ENCODE measurements around the gene MYLK.

Gene MYLK

DNA sequence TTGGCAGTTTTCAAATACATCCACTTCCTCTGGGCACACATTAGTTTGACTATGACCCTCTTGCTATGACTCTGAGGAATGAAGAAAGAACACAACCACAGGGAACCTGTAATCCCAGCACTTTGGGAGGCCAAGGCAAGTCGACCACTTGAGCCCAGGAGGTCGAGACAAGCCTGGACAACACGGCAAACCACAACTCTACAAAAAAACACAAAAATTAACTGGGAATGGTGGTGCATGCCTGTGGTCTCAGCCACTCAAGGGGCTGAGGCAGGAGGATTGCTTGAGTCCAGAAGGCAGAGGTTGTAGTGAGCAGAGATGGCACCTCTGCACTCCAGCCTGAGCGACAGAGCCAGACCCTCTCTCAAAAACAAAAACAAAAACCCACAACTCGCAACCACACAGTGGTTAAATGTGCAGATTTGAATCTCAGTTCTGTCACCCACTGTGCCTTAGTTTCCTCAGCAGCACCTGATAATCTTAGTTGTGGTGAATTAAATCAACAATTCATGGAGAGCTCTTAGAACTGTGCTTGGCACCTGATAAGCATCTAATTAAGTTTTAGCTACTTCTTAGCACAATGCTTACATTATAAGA lies 65.7 kb downstream of the MYLK start:
- H3K27me3 ChIP-seq (ENCODE audit: low read depth, low read length): no peaks in the 10 kb centered on the region
- peaks cover 0 to 8% of the 10 kb centered on the region in 2 donors for H3K4me1 ChIP-seq (ENCODE audit: control insufficient read depth in 1 of 2, insufficient read depth in 2 of 2, low read length in 2 of 2)
- no peak overlapping the region for H3K4me3 ChIP-seq (ENCODE audit: low read depth in 1 of 2, low read length in 2 of 2)
- peaks cover 0 to 5% of the 10 kb centered on the region in 2 donors for H3K9me3 ChIP-seq (ENCODE audit: control insufficient read depth in 1 of 2, low read length in 2 of 2)
- H3K36me3 ChIP-seq (ENCODE audit: control insufficient read depth in 1 of 2, insufficient read depth in 2 of 2, low read length in 2 of 2): no peaks in the 10 kb centered on the region
- no peak overlapping the region for H3K27ac ChIP-seq (ENCODE audit: low read length)

GRCh38 chr3:123817413-123817812 lies 66.7 kb downstream of the MYLK start:
- Histone ChIP-seq H3K36me3 (ENCODE audit: control insufficient read depth in 1 of 2, insufficient read depth in 2 of 2, low read length in 2 of 2) (no peaks in the 10 kb centered on the region), H3K4me3 (ENCODE audit: low read depth in 1 of 2, low read length in 2 of 2) (no peak overlapping the region), H3K27ac (ENCODE audit: low read length) (no peak overlapping the region), H3K4me1 (ENCODE audit: control insufficient read depth in 1 of 2, insufficient read depth in 2 of 2, low read length in 2 of 2) (peaks cover 0 to 8% of the 10 kb centered on the region in 2 donors), H3K9me3 (ENCODE audit: control insufficient read depth in 1 of 2, low read length in 2 of 2) (peaks cover 0 to 4% of the 10 kb centered on the region in 2 donors), H3K27me3 (ENCODE audit: low read depth, low read length) (no peaks in the 10 kb centered on the region)

DNA sequence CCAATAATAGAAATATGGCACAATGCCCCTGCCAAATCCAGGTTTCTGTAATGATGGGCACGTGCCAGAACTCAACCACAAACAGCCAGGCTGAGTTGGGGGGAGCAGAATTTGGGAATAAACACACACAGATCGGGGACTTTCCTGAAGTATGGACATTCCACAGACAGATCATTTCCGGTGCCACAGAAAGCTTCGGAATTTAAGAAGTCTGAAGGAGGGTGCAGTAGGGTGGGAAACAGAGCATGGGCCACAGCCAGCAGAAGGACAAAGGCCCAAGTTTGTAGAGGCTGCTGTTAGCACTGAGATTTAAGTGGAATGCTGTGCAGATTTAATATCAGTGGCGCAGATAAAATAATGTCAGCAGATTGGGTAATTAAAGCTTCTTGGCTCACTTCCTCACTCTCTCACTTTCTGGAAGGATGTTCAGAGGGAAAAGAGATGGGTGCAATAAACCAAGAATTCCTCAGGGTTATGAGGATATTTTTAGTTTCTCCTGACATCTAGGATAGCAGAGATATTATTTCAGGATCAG lies 67.4 kb downstream of the MYLK start:
- Histone ChIP-seq H3K4me1 (ENCODE audit: control insufficient read depth in 1 of 2, insufficient read depth in 2 of 2, low read length in 2 of 2) (peaks cover 0 to 8% of the 10 kb centered on the region in 2 donors), H3K9me3 (ENCODE audit: control insufficient read depth in 1 of 2, low read length in 2 of 2) (no peaks in the 10 kb centered on the region), H3K36me3 (ENCODE audit: control insufficient read depth in 1 of 2, insufficient read depth in 2 of 2, low read length in 2 of 2) (no peaks in the 10 kb centered on the region), H3K4me3 (ENCODE audit: low read depth in 1 of 2, low read length in 2 of 2) (no peak overlapping the region), H3K27me3 (ENCODE audit: low read depth, low read length) (no peaks in the 10 kb centered on the region), H3K27ac (ENCODE audit: low read length) (no peak overlapping the region)

- Histone ChIP-seq H3K36me3 (ENCODE audit: control insufficient read depth in 1 of 2, insufficient read depth in 2 of 2, low read length in 2 of 2) (no peaks in the 10 kb centered on the region), H3K27me3 (ENCODE audit: low read depth, low read length) (no peaks in the 10 kb centered on the region), H3K4me1 (ENCODE audit: control insufficient read depth in 1 of 2, insufficient read depth in 2 of 2, low read length in 2 of 2) (peaks cover 0 to 8% of the 10 kb centered on the region in 2 donors), H3K4me3 (ENCODE audit: low read depth in 1 of 2, low read length in 2 of 2) (no peak overlapping the region), H3K27ac (ENCODE audit: low read length) (no peak overlapping the region), H3K9me3 (ENCODE audit: control insufficient read depth in 1 of 2, low read length in 2 of 2) (no peaks in the 10 kb centered on the region)
Measured at GRCh38 chr3:123815981-123816380, 68.2 kb downstream of the MYLK start.

- Histone ChIP-seq H3K27ac (ENCODE audit: low read length) (no peak overlapping the region), H3K4me1 (ENCODE audit: control insufficient read depth in 1 of 2, insufficient read depth in 2 of 2, low read length in 2 of 2) (peaks cover 0 to 8% of the 10 kb centered on the region in 2 donors), H3K36me3 (ENCODE audit: control insufficient read depth in 1 of 2, insufficient read depth in 2 of 2, low read length in 2 of 2) (no peaks in the 10 kb centered on the region), H3K9me3 (ENCODE audit: control insufficient read depth in 1 of 2, low read length in 2 of 2) (no peaks in the 10 kb centered on the region), H3K4me3 (ENCODE audit: low read depth in 1 of 2, low read length in 2 of 2) (no peak overlapping the region), H3K27me3 (ENCODE audit: low read depth, low read length) (no peaks in the 10 kb centered on the region)
Measured at GRCh38 chr3:123813876-123814275, 70.3 kb downstream of the MYLK start.

- Histone ChIP-seq H3K9me3 (ENCODE audit: control insufficient read depth in 1 of 2, low read length in 2 of 2) (no peaks in the 10 kb centered on the region), H3K27ac (ENCODE audit: low read length) (no peak overlapping the region), H3K27me3 (ENCODE audit: low read depth, low read length) (no peaks in the 10 kb centered on the region), H3K36me3 (ENCODE audit: control insufficient read depth in 1 of 2, insufficient read depth in 2 of 2, low read length in 2 of 2) (no peaks in the 10 kb centered on the region), H3K4me1 (ENCODE audit: control insufficient read depth in 1 of 2, insufficient read depth in 2 of 2, low read length in 2 of 2) (no peaks in the 10 kb centered on the region), H3K4me3 (ENCODE audit: low read depth in 1 of 2, low read length in 2 of 2) (no peak overlapping the region)
Measured at GRCh38 chr3:123809597-123809996, 74.5 kb downstream of the MYLK start.

- Histone ChIP-seq H3K36me3 (ENCODE audit: control insufficient read depth in 1 of 2, insufficient read depth in 2 of 2, low read length in 2 of 2) (no peaks in the 10 kb centered on the region), H3K4me1 (ENCODE audit: control insufficient read depth in 1 of 2, insufficient read depth in 2 of 2, low read length in 2 of 2) (no peaks in the 10 kb centered on the region), H3K27ac (ENCODE audit: low read length) (no peak overlapping the region), H3K27me3 (ENCODE audit: low read depth, low read length) (no peaks in the 10 kb centered on the region), H3K4me3 (ENCODE audit: low read depth in 1 of 2, low read length in 2 of 2) (no peak overlapping the region), H3K9me3 (ENCODE audit: control insufficient read depth in 1 of 2, low read length in 2 of 2) (no peaks in the 10 kb centered on the region)
Measured at GRCh38 chr3:123808812-123809211, 75.3 kb downstream of the MYLK start.

DNA sequence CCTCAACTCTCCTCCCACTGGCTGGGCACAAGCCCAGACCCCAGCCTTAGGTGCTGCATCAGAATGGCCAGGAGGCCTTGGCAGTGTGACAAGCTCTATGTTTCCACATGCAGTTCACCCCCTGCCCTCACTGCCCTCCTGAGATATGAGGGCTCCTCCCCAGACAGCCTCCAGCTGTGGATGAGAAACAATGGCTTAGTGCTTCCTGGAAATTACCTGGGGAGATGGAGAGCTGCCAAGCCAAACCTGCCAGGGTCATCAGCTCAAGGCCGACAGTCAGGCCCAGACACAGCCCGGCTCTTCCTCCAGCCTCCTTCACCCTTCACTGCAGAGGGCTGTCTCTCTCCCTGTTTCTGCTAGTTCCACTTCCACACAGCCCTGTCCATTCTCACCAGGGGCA lies 76.3 kb downstream of the MYLK start:
- H3K9me3 ChIP-seq (ENCODE audit: control insufficient read depth in 1 of 2, low read length in 2 of 2): no peaks in the 10 kb centered on the region
- no peaks in the 10 kb centered on the region for H3K36me3 ChIP-seq (ENCODE audit: control insufficient read depth in 1 of 2, insufficient read depth in 2 of 2, low read length in 2 of 2)
- no peaks in the 10 kb centered on the region for H3K27me3 ChIP-seq (ENCODE audit: low read depth, low read length)
- H3K27ac ChIP-seq (ENCODE audit: low read length): no peak overlapping the region
- no peak overlapping the region for H3K4me3 ChIP-seq (ENCODE audit: low read depth in 1 of 2, low read length in 2 of 2)
- no peaks in the 10 kb centered on the region for H3K4me1 ChIP-seq (ENCODE audit: control insufficient read depth in 1 of 2, insufficient read depth in 2 of 2, low read length in 2 of 2)

DNA sequence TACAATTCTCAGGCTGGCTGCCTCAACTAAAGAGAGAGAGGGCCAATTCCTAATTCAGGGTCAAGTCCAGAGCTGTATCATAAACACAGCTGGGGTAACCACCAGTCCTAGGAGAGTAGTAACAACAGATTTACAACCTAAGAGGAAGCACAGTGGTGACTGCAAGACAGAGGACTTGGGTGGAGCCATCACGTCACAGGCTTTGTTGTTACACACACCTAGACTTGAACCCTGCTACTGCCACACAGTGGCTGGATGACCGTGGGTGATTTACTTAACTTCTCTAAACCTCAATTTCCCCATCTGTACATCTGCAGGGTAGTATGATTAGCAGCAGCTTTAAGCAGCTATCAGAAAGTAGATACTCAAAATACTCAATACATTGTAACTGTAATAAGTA lies 78.6 kb downstream of the MYLK start:
- no peak overlapping the region for H3K4me3 ChIP-seq (ENCODE audit: low read depth in 1 of 2, low read length in 2 of 2)
- H3K9me3 ChIP-seq (ENCODE audit: control insufficient read depth in 1 of 2, low read length in 2 of 2): no peaks in the 10 kb centered on the region
- no peaks in the 10 kb centered on the region for H3K4me1 ChIP-seq (ENCODE audit: control insufficient read depth in 1 of 2, insufficient read depth in 2 of 2, low read length in 2 of 2)
- H3K27me3 ChIP-seq (ENCODE audit: low read depth, low read length): no peaks in the 10 kb centered on the region
- H3K27ac ChIP-seq (ENCODE audit: low read length): no peak overlapping the region
- no peaks in the 10 kb centered on the region for H3K36me3 ChIP-seq (ENCODE audit: control insufficient read depth in 1 of 2, insufficient read depth in 2 of 2, low read length in 2 of 2)

GRCh38 chr3:123805101-123805500 lies 79.0 kb downstream of the MYLK start:
- H3K27me3 ChIP-seq (ENCODE audit: low read depth, low read length): no peaks in the 10 kb centered on the region

GRCh38 chr3:123804676-123805075 lies 79.5 kb downstream of the MYLK start:
- Histone ChIP-seq H3K27ac (ENCODE audit: low read length) (no peak overlapping the region), H3K9me3 (ENCODE audit: control insufficient read depth in 1 of 2, low read length in 2 of 2) (no peaks in the 10 kb centered on the region), H3K27me3 (ENCODE audit: low read depth, low read length) (no peaks in the 10 kb centered on the region), H3K4me1 (ENCODE audit: control insufficient read depth in 1 of 2, insufficient read depth in 2 of 2, low read length in 2 of 2) (peaks cover 0 to 5% of the 10 kb centered on the region in 2 donors), H3K4me3 (ENCODE audit: low read depth in 1 of 2, low read length in 2 of 2) (no peak overlapping the region), H3K36me3 (ENCODE audit: control insufficient read depth in 1 of 2, insufficient read depth in 2 of 2, low read length in 2 of 2) (no peaks in the 10 kb centered on the region)

More at GRCh38 chr3:123805101-123805500, 79.0 kb downstream of the MYLK start:
- H3K9me3 ChIP-seq (ENCODE audit: control insufficient read depth in 1 of 2, low read length in 2 of 2): no peaks in the 10 kb centered on the region
- peaks cover 0 to under 1% of the 10 kb centered on the region in 2 donors for H3K4me1 ChIP-seq (ENCODE audit: control insufficient read depth in 1 of 2, insufficient read depth in 2 of 2, low read length in 2 of 2)
- no peaks in the 10 kb centered on the region for H3K36me3 ChIP-seq (ENCODE audit: control insufficient read depth in 1 of 2, insufficient read depth in 2 of 2, low read length in 2 of 2)
- H3K27ac ChIP-seq (ENCODE audit: low read length): no peak overlapping the region
- H3K4me3 ChIP-seq (ENCODE audit: low read depth in 1 of 2, low read length in 2 of 2): no peak overlapping the region

DNA sequence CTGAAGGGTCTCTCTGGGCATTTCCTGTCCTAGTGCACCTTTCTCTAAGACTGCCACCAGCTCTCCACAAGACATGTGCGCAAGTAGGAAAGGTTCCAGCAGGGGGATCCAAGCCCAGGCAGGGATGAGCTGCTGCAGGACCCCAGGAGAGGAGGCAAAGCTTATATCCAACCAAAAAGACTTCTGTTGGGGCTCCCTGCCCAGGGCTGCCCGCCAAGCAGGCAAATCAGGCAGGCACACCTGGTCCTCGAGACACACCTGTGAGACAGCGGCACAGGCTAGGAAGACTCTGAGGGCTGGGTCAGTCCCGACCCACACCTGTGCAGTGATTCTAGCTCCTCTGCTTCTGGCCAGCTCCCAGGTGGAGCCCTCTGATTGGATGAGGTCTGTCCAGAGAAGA lies 80.6 kb downstream of the MYLK start:
- Histone ChIP-seq H3K27ac (ENCODE audit: low read length) (no peak overlapping the region), H3K4me3 (ENCODE audit: low read depth in 1 of 2, low read length in 2 of 2) (no peak overlapping the region), H3K27me3 (ENCODE audit: low read depth, low read length) (no peaks in the 10 kb centered on the region), H3K4me1 (ENCODE audit: control insufficient read depth in 1 of 2, insufficient read depth in 2 of 2, low read length in 2 of 2) (peaks cover 0 to 7% of the 10 kb centered on the region in 2 donors), H3K9me3 (ENCODE audit: control insufficient read depth in 1 of 2, low read length in 2 of 2) (no peaks in the 10 kb centered on the region), H3K36me3 (ENCODE audit: control insufficient read depth in 1 of 2, insufficient read depth in 2 of 2, low read length in 2 of 2) (no peaks in the 10 kb centered on the region)
